IMR-90 (cell line): Measurements from ENCODE around the gene SYNPO2L. TPM values are rescaled to one million over a fixed set of nuclear protein-coding genes. Genes with fewer than 3 reads are reported as not detected.

ENCODE experiments used
- ATAC-seq: fragments of 200-7000 bp; cut with Tn5 transposase; 2 replicates; pipeline ENCODE4 v1.9.1; 2020; ENCODE audit warnings: low read depth, mild to moderate bottlenecking, moderate library complexity
- BruUV-seq: library from RNA; stranded (reverse); fragments of 400-500 nt; replicated peaks from 2 replicates; lab custom pipeline; 2021; lab: Mats Ljungman, UMichigan
- CTCF ChIA-PET: fragments of 300-600 bp; formaldehyde crosslinking; extraction: SDS; loops from one replicate; lab custom pipeline; 2021; ENCODE audit warnings: antibody characterized with exemption; lab: Yijun Ruan, JAX
- POLR2A ChIA-PET: fragments of 300-600 bp; sonication (Branson Sonifier 250); formaldehyde crosslinking; loops from one replicate; lab custom pipeline; 2022; ENCODE audit warnings: antibody characterized with exemption; ENCODE audit not compliant: unreplicated experiment; lab: Charles Lee
- DNase-seq: peaks from one replicate; pipeline ENCODE4 v3.0.0; 2013
- H2AFZ ChIP-seq: replicated peaks from 2 replicates; pipeline ENCODE3; 2013; ENCODE audit warnings: low read length, mild to moderate bottlenecking; ENCODE audit not compliant: poor library complexity
- H2AK5ac ChIP-seq: 2 replicates; pipeline ENCODE4 v1.6.1; 2013; ENCODE audit warnings: low read depth, low read length, inconsistent platforms
- H2AK9ac ChIP-seq: replicated peaks from 2 replicates; pipeline ENCODE3; 2013; ENCODE audit warnings: mild to moderate bottlenecking, low read depth, low read length, moderate library complexity; ENCODE audit not compliant: poor library complexity
- H2BK120ac ChIP-seq: 2 replicates; pipeline ENCODE4 v1.6.1; 2013; ENCODE audit warnings: low read depth, low read length, inconsistent platforms
- H2BK15ac ChIP-seq: 3 replicates; pipeline ENCODE4 v1.6.1; 2013; ENCODE audit warnings: low read depth, low read length, inconsistent platforms
- H2BK20ac ChIP-seq: 2 replicates; pipeline ENCODE4 v1.6.1; 2013; ENCODE audit warnings: low read depth, mild to moderate bottlenecking, inconsistent platforms, low read length, moderate library complexity
- H2BK5ac ChIP-seq: 2 replicates; pipeline ENCODE4 v1.6.1; 2013; ENCODE audit warnings: mild to moderate bottlenecking, low read depth, low read length, inconsistent platforms; ENCODE audit not compliant: poor library complexity, severe bottlenecking
- H3K14ac ChIP-seq: replicated peaks from 2 replicates; pipeline ENCODE4 v1.6.1; 2013; ENCODE audit warnings: low read depth, low read length, inconsistent platforms
- H3K18ac ChIP-seq: 2 replicates; pipeline ENCODE4 v1.6.1; 2013; ENCODE audit warnings: low read depth, low read length, control low read depth
- H3K23ac ChIP-seq: 2 replicates; pipeline ENCODE4 v1.6.1; 2013; ENCODE audit warnings: low read depth, low read length, inconsistent platforms
- H3K27ac ChIP-seq: 2 replicates; pipeline ENCODE4 v1.5.1; 2013; ENCODE audit warnings: mild to moderate bottlenecking, control low read depth, low read length; ENCODE audit not compliant: insufficient read depth
- H3K27me3 ChIP-seq: 2 replicates; pipeline ENCODE4 v1.6.1; 2013; ENCODE audit warnings: low read length; ENCODE audit not compliant: control insufficient read depth, insufficient read depth
- H3K36me3 ChIP-seq: 2 replicates; pipeline ENCODE4 v1.6.1; 2013; ENCODE audit warnings: low read length, mixed read lengths; ENCODE audit not compliant: control insufficient read depth, insufficient read depth
- H3K4ac ChIP-seq: 2 replicates; pipeline ENCODE4 v1.6.1; 2013; ENCODE audit warnings: low read depth, low read length, inconsistent platforms
- H3K4me1 ChIP-seq: 2 replicates; pipeline ENCODE4 v1.6.1; 2013; ENCODE audit warnings: low read length, mixed read lengths; ENCODE audit not compliant: control insufficient read depth, insufficient read depth
- H3K4me2 ChIP-seq: 2 replicates; pipeline ENCODE4 v1.6.1; 2013; ENCODE audit warnings: low read depth, mild to moderate bottlenecking, control low read depth, low read length, moderate library complexity
- H3K4me3 ChIP-seq: 2 replicates; pipeline ENCODE4 v1.5.1; 2013; ENCODE audit warnings: low read depth, mild to moderate bottlenecking, control low read depth, low read length, moderate library complexity; ENCODE audit not compliant: insufficient read depth
- H3K56ac ChIP-seq: 2 replicates; pipeline ENCODE4 v1.6.1; 2013; ENCODE audit warnings: low read length, inconsistent platforms; ENCODE audit not compliant: insufficient read depth; ENCODE audit errors: extremely low read depth
- H3K79me1 ChIP-seq, 2 experiments: 2 replicates each; pipeline ENCODE4 v1.6.1; 2013; ENCODE audit warnings: low read length in 2 of 2, inconsistent platforms in 1 of 2, low read depth in 1 of 2
- H3K9ac ChIP-seq: 2 replicates; pipeline ENCODE4 v1.6.1; 2013; ENCODE audit warnings: low read depth, low read length, control low read depth
- H3K9me1 ChIP-seq: 2 replicates; pipeline ENCODE4 v1.6.1; 2013; ENCODE audit warnings: low read length, inconsistent platforms; ENCODE audit not compliant: insufficient read depth
- H3K9me3 ChIP-seq: 2 replicates; pipeline ENCODE4 v1.6.1; 2013; ENCODE audit warnings: low read length; ENCODE audit not compliant: control insufficient read depth, insufficient read depth
- H4K20me1 ChIP-seq: 2 replicates; pipeline ENCODE4 v1.6.1; 2013; ENCODE audit warnings: low read length, inconsistent platforms; ENCODE audit not compliant: insufficient read depth
- H4K5ac ChIP-seq: 2 replicates; pipeline ENCODE4 v1.6.1; 2013; ENCODE audit warnings: mild to moderate bottlenecking, low read depth, low read length, control low read depth
- H4K8ac ChIP-seq, 2 experiments: 2 replicates each; pipeline ENCODE4 v1.6.1; 2013; ENCODE audit warnings: low read depth in 2 of 2, low read length in 2 of 2, control low read depth in 1 of 2, inconsistent platforms in 1 of 2
- H4K91ac ChIP-seq: 2 replicates; pipeline ENCODE4 v1.6.1; 2013; ENCODE audit warnings: low read depth, low read length, inconsistent platforms; ENCODE audit not compliant: insufficient read depth
- BHLHE40 ChIP-seq: fragments of 150-350 bp; IDR thresholded peaks from 2 replicates; pipeline ENCODE4 v1.6.1; 2016; ENCODE audit warnings: mild to moderate bottlenecking, low read depth, low read length
- CEBPB ChIP-seq: IDR thresholded peaks from 2 replicates; pipeline ENCODE4 v1.6.1; 2012; ENCODE audit warnings: low read depth, low read length, improper control_type of control experiment
- CHD1 ChIP-seq: IDR thresholded peaks from 2 replicates; pipeline ENCODE4 v1.6.1; 2012; ENCODE audit warnings: low read depth, low read length, improper control_type of control experiment
- CTCF ChIP-seq: conservative IDR thresholded peaks from 2 replicates; pipeline ENCODE4 v1.5.1; 2012; ENCODE audit warnings: mild to moderate bottlenecking, low read depth, low read length, improper control_type of control experiment
- ELK1 ChIP-seq: fragments of 150-350 bp; IDR thresholded peaks from 2 replicates; pipeline ENCODE4 v1.6.1; 2016; ENCODE audit warnings: low read depth, mild to moderate bottlenecking, low read length, moderate library complexity, borderline replicate concordance
- FOS ChIP-seq: fragments of 150-350 bp; IDR thresholded peaks from 2 replicates; pipeline ENCODE4 v1.6.1; 2016; ENCODE audit warnings: low read depth, low read length
- MAFK ChIP-seq: IDR thresholded peaks from 2 replicates; pipeline ENCODE4 v1.6.1; 2012; ENCODE audit warnings: low read depth, low read length, improper control_type of control experiment
- MAZ ChIP-seq: IDR thresholded peaks from 2 replicates; pipeline ENCODE4 v1.6.1; 2012; ENCODE audit warnings: low read depth, mild to moderate bottlenecking, low read length, improper control_type of control experiment, moderate library complexity, borderline replicate concordance
- MXI1 ChIP-seq: IDR thresholded peaks from 2 replicates; pipeline ENCODE4 v1.6.1; 2012; ENCODE audit warnings: low read depth, mild to moderate bottlenecking, low read length, moderate library complexity, borderline replicate concordance
- NFE2L2 ChIP-seq: fragments of 150-350 bp; IDR thresholded peaks from 2 replicates; pipeline ENCODE4 v1.6.1; 2016; ENCODE audit warnings: low read depth, mild to moderate bottlenecking, low read length
- POLR2A ChIP-seq: IDR thresholded peaks from 2 replicates; pipeline ENCODE4 v1.6.1; 2012; ENCODE audit warnings: mild to moderate bottlenecking, low read depth, low read length
- RAD21 ChIP-seq: IDR thresholded peaks from 2 replicates; pipeline ENCODE4 v1.6.1; 2012; ENCODE audit warnings: low read length, improper control_type of control experiment
- RCOR1 ChIP-seq: IDR thresholded peaks from 2 replicates; pipeline ENCODE4 v1.6.1; 2012; ENCODE audit warnings: mild to moderate bottlenecking, low read length, improper control_type of control experiment; ENCODE audit not compliant: insufficient replicate concordance
- RFX5 ChIP-seq: IDR thresholded peaks from 2 replicates; pipeline ENCODE4 v1.8.0; 2012; ENCODE audit warnings: low read depth, mild to moderate bottlenecking, low read length, moderate library complexity
- SMC3 ChIP-seq: fragments of 150-350 bp; IDR thresholded peaks from 2 replicates; pipeline ENCODE4 v1.6.1; 2016; ENCODE audit warnings: low read depth, mild to moderate bottlenecking, antibody characterized with exemption, low read length, moderate library complexity
- USF2 ChIP-seq: fragments of 150-350 bp; IDR thresholded peaks from 2 replicates; pipeline ENCODE4 v1.6.1; 2017; ENCODE audit warnings: mild to moderate bottlenecking, antibody characterized with exemption, low read length, low read depth
- WGBS, 2 experiments: methylation state at CpG; one replicate each; pipeline versions ENCODE4 v1.1.5 to v1.1.7; 2013; ENCODE audit warnings: missing lambda C conversion rate in 2 of 2; ENCODE audit not compliant: insufficient read length in 1 of 2; ENCODE audit errors: extremely low coverage in 2 of 2; 5-methylcytosine and 5-hydroxymethylcytosine counted together
- dilution Hi-C: fragments of 300-500 bp; cut with HindIII; formaldehyde crosslinking; loops from one replicate; pipeline ENCODE4 v1.14.3; 2018; ENCODE audit warnings: low sequenced_read_pairs; ENCODE audit not compliant: unreplicated experiment
- in situ Hi-C: fragments of 300-500 bp; cut with MboI; formaldehyde crosslinking; loops from 3 replicates; pipeline ENCODE4 v1.14.3; 2019; ENCODE audit warnings: low sequenced_read_pairs, inconsistent platforms, mixed read lengths
- intact Hi-C: fragments of 100-400 bp; cut with micrococcal nuclease; formaldehyde crosslinking; loops from 2 replicates; pipeline ENCODE4 v1.10.0; 2022
- polyA plus RNA-seq, 3 experiments: library from polyadenylated mRNA; depleted of rRNA; stranded (reverse); fragments of >200 nt; gene quantifications; 2 replicates each; pipeline ENCODE4 v1.2.3, GENCODE V29; 2012; ENCODE audit warnings: low replicate concordance in 1 of 3
- total RNA-seq: library from RNA; depleted of rRNA; stranded (reverse); fragments of >200 nt; gene quantifications from 2 replicates; pipeline ENCODE4 v1.2.3, GENCODE V29; 2012

SYNPO2L gene
- total and polyA plus RNA-seq, 2 of the 4 experiments (the other 2 are of a cell fraction), result 0.18 to 0.62 TPM

- H2AFZ ChIP-seq, result no peak overlapping the region
Observed at GRCh38 chr10:73645251-73645650, 10.6 kb downstream of the SYNPO2L start.

More at GRCh38 chr10:73645251-73645650, 10.6 kb downstream of the SYNPO2L start:
- peaks cover 4% of the 10 kb centered on the region; the same call in 1 of the 2 replicates for H3K27me3 ChIP-seq
- no peak overlapping the region for H2BK5ac ChIP-seq
- no peaks in the 10 kb centered on the region for H3K36me3 ChIP-seq
- POLR2A ChIA-PET, result no interaction called here
- peaks cover 15% of the 10 kb centered on the region for H3K9me1 ChIP-seq
- no peak overlapping the region for H4K5ac ChIP-seq
- peak overlapping the region; percentile 16; the same call in 1 of the 2 replicates for H4K91ac ChIP-seq
- H3K56ac ChIP-seq, result no peak overlapping the region
- H3K14ac ChIP-seq, result peak overlapping the region; percentile 14; the same call in 1 of the 2 replicates
- no peak overlapping the region for H3K4me3 ChIP-seq
- H3K23ac ChIP-seq, result no peak overlapping the region
- H4K20me1 ChIP-seq, result no peaks in the 10 kb centered on the region
- ATAC-seq, result no peak
- H3K9ac ChIP-seq, result no peak overlapping the region
- H3K27ac ChIP-seq, result no peak overlapping the region
- peak overlapping the region; percentile 9; the same call in 1 of the 2 replicates for H2AK5ac ChIP-seq
- H2BK15ac ChIP-seq, result no peak overlapping the region; the same call in 2 of the 3 replicates
- no peak overlapping the region for H2AK9ac ChIP-seq
- H2BK20ac ChIP-seq, result no peak overlapping the region
- H2BK120ac ChIP-seq, result no peak overlapping the region
- H3K18ac ChIP-seq, result no peak overlapping the region
- dilution Hi-C loops, result no loop called here
- no TSS peak for BruUV-seq
- H3K4ac ChIP-seq, result peak overlapping the region; percentile 45; the same call in 1 of the 2 replicates
- in situ Hi-C loops, result loop anchor here (25.0 kb wide), 1 partner anchor 383 kb away; the partner anchor contains the start of gene MRPS16
- H3K4me2 ChIP-seq, result no peak overlapping the region
- H4K8ac ChIP-seq, result no peak overlapping the region; a peak in 1 of 4 replicates
- DNase-seq, result no peak
- H3K9me3 ChIP-seq, result no peaks in the 10 kb centered on the region
- WGBS, 2 experiments, result 92 to 100% methylated on average over 1 to 2 of the region's 3 CpGs
- H3K79me1 ChIP-seq, result peaks cover 0 to 14% of the 10 kb centered on the region in 2 experiments; a peak in 2 of 4 replicates
- H3K4me1 ChIP-seq, result peaks cover 15% of the 10 kb centered on the region
- intact Hi-C loops, result loop anchor here (10.0 kb wide), 1 partner anchor 230 kb away; the partner anchor contains the start of gene ANXA7
- TF ChIP-seq ELK1 (no peak), CTCF (no peak), MAZ (no peak), RAD21 (no peak), CEBPB (no peak), BHLHE40 (no peak), FOS (no peak), USF2 (no peak), POLR2A (no peak), NFE2L2 (no peak), RCOR1 (no peak), MAFK (no peak), MXI1 (no peak), SMC3 (no peak), CHD1 (no peak), RFX5 (no peak)
- CTCF ChIA-PET, result no interaction called here
